Putamen (tissue), 1 donor: ENCODE measurements around the gene BRCC3.

Experiments used
- DNase-seq: peaks from one replicate; pipeline ENCODE4 v3.0.0-alpha.2; 2016; ENCODE audit warnings: low spot score

Gene BRCC3

DNA sequence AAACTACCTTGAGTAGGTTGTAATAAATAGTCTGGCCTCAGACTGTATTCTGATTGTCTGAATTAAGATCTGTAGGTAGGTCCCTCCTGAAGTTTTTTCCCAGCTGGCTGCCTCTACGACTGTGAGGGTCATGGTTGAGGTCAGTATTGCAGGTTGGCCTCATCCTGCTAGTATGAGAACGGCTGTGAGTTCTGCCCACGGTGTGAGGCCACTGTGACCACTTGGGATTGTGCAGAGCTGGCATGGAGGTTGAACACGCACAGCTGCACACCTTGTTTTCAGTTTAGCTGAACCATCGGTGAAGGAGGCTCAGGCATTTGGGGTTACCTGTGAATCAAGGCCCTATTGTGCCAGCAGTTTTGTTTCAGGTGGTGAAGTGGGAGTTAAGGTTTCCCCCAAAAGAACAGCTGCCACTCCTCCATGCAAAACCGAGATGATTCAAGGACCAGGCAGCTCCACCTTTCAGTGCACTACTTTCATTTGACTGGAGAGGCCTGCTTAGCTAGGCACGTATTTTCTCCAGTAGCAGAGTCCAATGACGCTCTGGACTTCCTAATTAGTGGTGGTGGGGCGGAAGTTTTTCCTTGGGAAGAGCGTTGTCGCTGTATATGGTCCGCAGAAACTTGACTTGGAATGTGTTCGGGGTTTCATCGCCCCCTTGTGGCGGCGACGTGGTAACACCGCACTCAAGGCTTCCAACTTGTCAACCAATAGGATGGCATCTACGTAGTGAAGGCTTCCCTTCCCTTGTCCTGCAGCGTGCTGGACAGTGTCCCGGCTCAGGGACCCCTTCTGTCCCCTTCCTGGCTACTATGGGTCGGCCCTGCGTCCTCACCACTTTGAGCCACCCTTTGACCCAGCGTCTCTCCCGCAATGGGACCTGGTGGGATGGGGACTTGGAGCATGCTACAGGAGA, 14.2 kb upstream of the BRCC3 start:
- peak; percentile 48 for DNase-seq

DNA sequence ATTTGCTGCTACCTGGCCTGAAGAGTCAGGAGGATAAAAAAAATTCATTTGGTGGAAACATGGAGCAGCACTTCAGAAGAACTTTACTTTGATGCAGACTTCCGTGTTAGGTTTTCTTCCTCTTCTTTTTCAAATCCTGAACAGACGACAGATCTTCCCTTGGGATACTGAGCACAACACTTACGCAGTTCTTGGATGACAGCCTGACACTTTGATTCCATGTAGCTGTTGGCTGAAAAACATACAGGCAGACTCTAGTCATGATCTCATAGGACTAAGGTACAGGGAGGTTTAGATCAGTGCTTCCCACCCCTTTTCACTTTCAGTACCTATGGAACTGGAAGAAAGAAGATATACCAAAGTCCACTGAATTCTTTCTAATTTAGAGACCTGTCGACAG, 9.5 kb upstream of the BRCC3 start:
- DNase-seq = no peak

DNA sequence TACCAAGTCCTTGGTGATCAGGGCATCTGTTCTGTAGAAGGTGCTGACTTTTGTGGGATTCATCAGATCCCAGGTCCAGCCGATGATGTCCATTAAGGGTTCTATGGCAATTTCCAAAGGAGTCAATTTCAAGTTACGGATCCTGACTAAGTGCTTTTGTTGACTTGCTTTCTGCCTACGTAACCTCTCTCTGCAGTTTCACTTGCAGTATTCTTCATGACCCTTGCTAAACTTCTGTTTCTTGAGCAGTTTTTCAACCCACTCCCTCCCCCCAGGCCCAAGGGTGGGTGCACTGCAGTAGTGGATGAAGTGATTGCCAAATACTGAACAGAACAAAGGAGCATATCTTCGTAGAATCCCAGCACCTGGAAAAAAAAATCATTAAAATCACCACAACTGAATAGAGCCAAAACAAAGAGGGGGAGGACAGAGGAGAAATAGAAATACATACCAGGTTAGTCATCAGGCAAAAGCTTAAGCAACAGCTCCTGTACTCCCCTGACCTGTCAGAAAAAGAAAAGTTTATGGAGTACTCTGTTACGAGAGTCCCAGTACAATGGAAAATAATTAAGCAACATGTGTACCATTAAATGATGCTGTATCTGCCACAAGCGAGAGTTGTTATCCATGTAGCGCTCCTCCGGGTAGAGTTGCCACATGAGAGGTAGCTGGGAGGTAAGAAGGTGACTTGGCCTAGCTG, 6.1 kb upstream of the BRCC3 start:
- no peak for DNase-seq

DNA sequence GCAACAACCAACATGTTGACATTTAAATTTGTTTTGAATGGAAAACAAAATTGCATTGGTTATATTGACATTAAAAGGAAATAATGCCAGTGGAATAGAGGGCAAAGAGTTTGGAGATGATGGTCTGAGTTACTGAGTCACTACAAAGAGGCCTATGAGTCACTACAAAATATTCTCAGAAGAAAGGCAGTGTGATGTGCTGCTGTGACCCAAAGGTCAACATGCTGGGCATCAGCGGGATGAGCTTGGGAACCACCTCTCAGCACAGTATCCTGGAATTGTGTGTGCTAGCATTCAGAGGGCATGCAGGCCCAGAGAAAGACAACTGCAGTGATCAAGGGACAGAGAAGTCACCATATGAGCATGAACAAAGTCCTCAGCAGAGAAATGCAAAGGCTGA, 3.1 kb upstream of the BRCC3 start:
- no peak for DNase-seq

DNA sequence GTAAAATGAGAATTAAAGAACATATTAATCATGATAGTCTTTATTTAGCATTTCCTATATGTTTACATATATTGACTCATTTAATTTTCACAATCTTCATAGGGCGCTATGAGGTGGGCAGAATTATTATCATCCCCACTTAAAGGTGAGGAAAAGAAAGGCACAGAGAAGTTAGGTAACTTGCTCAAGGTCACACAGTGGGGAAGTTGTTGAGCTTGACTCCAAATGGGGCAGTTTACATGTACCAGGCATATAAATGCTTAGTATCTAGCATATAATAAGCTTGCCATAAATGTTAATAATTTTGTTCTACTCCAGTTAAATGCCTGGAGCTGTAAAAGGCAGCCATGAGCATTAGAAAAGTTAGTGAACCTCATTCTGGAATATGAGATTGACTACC, 1.9 kb upstream of the BRCC3 start:
- DNase-seq = no peak

DNA sequence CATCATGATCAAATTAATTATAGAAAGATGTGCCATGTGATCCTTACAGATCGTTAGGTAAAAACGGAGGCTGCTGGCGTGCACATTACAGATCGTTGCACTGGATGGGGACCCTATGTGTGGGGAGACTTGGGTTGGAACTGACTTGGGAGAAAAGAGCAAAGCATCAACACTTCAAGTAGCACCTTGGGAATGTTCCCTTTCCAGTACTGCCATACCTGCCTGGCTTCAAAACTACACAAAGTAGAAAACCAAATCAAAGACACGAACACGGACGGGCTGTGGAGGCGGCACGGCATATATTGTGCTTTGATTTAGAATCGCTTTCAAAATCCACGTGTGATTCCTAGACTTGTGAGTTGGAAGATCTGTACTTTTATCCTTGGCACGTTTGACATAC, 1.3 kb upstream of the BRCC3 start:
- DNase-seq = no peak

DNA sequence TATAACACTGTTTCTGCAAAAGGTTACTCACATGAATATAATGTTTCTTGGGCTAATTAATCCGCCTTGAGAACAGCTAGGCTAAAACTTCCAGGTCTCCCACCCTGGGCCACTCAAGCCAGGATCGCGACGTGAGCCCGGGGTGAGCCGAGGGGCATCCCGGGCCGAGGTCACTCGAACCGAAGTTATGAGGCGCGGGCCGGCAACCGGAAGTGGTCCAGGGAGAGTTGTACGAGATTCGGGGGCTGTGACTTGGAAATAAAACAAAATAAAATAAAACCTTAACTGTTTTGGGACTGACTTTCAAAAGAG, 689 bp upstream of the BRCC3 start:
- DNase-seq = no peak

DNA sequence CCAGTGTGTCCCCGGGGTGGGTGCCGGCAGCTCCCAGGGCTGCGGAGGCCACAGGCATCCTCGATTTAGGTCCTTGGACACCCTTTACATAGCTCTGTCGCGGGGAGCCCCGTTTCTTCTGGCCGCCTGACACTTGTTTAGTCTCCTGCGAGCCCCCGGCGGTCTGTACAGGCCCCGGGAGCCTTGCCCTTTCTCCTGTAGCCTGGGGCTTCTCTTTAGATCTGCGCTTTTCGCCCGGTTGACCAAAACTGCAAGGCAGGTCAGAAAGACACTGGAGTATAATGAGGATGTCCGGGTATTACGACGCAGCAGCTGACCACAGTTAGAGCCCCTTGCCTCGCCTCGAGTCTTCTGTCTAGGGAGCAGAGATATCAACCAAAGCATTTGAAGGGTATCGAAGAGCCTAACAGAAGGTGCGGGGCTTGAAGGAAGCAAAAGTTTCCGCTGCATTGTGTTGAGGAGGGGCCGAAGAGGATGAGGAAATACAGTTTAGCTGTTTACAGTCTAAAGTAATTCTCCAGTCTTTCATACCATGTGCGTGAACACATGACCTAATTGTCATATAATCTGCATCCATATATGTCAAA, 479 bp downstream of the BRCC3 start:
- DNase-seq = no peak

DNA sequence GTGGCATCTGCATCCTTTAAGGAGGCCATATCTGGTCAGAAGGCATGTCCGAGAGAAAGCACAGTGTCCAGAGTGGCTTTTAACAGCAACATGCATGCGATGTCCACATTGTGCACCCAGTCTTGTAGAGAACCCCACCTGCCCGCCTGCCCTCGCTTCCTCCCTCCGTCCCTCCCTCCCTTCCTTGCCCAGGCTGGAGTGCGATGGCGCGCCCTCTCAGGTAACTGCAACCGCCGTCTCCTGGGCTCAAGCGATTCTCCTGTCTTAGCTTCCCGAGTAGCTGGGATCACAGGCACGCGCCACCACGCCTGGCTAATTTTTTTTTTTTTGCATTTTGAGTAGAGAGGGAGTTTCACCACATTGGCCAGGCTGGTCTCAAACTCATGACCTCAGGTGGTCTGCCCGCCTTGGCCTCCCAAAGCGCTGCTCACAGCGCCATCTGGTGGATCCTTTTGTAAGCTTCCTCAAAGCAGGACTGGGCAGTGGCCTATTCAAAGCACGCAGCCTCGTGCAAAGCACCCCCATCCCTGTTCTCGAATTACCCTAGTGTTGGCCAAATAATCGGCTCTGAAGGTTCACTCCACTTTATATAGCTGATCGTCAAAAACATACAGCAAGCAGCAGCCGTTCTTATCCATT, 15.0 kb downstream of the BRCC3 start:
- DNase-seq = no peak

DNA sequence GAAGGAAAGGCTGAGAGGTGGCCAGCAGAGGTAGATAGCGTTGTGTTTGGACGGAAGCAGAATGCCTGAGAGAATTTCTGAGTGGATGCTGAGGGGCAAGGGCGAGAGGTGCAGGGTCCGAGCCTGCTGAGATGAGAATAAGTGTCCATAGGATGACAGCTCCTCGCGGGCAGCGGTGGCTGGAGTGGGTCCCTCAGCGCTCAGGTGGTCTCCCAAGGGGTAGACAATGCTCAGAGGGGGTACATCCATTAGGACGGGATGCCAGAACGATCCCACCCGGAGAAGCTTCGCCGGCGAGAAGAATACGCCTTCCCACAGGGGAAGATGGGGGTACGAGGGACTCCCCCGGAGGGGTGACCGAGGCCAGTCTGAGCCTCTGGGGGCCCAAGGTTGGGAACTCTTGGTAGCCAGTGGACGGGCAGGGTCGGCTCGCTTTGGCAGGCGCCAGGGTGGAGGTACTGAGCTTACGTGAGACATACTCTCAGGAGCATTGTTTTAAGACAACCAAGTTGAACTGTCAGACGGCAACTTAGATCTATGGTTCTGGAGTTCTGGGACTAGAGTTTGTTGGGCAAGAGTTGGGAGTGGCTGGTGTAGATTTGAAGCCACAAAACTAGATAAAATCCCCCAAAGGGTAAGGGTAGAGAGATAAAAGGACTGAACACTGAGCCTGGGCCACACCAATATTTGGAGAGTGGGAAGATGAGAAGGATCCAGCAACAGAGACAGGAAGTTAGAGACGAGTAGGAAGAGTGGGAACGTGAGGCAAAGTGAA, 15.8 kb downstream of the BRCC3 start:
- no peak for DNase-seq

DNA sequence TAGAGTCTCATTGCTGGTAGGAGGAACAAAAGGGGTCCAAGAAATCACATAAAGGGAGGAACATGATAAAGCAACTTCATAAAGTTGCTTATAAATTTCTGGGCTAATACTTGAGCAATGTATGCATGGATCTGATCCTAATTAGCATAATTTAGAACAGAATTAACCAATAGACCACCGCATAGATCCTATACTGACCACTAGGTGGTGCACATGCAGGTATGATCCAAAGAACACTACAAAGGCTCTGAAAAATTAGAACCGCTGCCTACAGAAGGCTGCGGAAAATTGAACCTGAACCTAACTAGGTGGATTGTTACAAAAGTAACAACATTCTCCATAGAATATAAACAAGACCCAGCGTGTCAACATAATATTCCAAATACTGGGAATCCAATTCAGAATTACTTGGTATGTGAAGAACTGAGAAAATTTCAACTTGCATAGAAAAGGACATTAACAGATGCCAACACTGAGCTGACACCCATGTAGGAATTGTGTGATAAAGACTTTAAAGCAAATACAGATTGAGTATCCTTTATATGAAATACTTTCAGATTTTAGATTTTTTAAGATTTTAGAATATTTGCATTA, 23.3 kb downstream of the BRCC3 start:
- no peak for DNase-seq

DNA sequence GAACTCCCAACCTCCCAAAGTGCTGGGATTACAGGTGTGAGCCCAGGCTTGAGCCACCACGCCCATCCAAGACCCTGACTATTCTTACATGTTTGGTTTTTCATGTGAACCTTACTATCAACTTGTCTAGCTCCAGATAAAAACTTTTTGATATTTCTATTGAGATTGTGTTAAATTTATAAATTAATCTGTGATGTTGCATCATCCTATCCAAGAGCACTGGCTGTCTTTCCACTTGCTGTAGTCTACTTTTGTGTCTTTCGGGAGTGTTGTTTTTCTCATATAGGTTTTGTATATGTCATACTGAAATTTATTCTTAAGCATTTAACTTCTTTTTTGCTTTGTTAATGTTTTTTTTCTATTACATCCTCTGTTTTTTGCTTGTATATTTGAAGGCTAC, 34.6 kb downstream of the BRCC3 start:
- DNase-seq = no peak

DNA sequence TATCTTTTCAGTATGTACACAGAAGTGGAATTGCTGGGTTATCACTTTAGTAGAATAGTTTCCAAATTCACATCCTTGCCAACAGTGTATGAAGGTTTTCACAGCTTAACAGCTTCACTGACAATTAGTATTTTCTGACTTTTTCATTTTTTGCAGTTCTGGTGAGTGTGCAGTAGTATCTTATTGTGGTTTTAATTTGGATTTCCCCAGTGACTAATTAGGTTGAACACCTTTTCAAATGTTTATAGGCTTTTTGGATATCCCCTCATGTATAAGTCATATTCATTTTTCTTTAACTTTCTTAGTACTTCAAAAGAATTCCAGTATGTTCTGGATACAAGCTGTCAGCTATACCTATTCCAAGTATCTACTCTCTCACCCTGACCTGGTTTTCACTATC, 37.1 kb downstream of the BRCC3 start:
- no peak for DNase-seq

DNA sequence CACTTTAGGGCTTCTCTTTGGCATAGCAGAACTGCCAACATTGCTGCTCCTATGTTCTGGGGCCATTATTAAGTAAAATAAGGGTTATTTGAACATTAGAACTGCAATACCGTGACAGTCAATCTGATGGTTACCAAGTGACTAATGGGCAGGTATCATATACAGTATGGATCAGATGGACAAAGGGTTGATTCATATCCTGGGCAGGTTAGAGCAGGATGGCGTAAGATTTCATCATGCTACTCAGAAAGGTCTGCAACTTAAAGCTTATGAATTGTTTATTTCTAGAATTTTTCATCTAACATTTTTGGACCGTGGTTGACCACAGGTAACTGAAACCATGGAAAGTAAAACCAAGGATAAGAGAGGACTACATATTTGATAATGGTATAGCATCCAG, 40.9 kb downstream of the BRCC3 start:
- no peak for DNase-seq

DNA sequence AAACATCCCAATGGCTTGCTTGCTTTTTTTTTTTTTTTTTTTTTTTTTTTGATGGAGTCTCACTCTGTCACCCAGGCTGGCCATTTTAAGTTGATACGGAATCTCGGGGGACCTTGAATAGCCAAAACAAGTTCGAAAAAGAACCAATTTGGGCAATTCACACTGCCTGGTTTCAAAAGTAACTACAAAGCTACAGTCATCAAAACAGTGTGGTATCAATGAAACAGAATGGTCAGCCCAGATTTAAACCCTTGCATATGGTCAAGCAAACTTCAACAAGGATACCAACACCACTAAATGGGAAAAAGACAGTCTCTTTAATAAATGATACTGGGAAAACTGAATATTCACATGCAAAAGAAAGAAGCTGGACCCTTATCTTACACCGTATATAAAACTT, 41.8 kb downstream of the BRCC3 start:
- DNase-seq = no peak

DNA sequence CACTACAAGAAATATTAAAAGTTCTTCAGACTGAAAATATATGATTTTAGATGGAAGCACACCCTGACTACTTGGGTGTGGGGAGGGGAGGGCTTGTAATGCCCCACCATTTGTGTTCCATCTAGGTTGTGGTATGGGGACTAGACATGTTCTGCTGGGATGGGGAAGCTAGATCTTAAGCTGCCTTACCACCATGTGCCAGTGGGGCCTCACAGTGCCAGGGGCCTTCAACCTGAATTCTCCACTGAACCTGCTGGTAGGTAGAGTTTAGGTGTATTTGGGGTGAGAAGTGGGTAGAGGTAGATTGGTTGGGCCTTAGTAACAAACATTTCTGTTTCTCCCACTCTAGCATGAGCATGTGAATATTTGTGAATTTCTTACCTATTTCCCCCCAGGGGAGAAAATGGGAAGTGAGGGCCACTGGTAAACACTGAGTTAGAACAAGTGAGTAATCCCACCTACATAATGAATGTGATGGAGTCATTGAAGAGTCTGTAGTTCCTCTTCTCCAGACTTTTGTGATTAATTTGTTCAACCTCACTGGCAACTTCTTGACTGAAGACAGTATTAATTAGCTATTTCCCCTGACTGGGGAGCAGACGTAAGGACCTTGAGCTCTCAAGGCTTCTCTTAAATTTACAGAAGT, 44.0 kb downstream of the BRCC3 start:
- DNase-seq = no peak

DNA sequence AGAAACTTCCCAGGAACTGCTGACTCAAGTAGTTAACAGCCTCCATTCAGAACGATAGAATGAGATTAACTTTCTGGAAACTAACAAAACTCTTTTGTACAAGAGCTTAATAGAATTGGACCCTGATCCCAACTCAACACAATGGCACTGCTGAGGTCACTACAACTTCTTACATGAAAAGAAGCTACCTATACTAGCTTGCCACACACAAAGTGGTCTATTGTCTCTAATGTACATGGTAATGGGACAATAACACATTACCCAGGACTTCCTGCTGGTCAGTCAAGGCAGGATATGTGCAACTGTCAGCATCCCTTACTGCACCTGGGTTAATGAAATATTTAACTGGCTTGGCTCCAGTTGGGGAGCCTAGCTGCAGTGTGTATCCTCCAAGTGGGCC, 56.2 kb downstream of the BRCC3 start:
- no peak for DNase-seq

DNA sequence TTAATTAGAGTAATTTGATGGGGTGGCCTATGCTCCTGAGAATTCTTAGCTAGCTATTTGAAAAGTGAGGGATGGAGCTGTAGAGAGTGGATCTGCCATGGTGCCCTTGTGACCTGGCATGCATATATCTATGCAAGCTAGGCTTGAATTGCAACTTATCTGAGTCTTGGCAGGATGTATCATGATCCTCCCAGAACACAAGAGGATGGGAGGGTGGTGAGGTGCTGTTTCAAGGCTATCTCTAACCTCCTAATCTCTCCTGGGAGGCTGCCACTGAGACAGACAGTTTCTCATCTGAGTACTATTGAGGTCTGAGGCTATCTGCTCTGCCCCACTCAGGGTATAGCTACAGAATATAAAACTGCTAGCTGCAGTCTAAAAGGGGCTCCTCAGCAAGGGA, 56.6 kb downstream of the BRCC3 start:
- no peak for DNase-seq

DNA sequence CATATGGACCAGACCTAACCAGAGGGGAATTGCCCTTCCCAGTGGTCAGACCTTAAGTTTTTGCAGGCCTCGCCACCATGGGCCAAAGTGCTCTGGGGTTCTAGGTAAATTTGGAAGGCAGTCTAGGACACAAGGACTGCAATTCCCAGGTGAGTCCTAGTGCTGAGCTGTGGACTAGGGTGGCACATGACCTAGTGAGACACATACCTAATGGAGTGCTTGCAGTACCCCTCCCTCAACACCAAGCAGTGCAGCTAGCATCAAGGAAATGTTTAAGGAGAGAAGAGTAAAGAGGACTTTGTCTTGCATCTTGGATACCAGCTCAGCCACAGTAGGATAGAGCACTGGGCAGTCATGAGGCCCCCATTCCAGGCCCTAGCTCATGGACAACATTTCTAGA, 60.8 kb downstream of the BRCC3 start:
- no peak for DNase-seq

DNA sequence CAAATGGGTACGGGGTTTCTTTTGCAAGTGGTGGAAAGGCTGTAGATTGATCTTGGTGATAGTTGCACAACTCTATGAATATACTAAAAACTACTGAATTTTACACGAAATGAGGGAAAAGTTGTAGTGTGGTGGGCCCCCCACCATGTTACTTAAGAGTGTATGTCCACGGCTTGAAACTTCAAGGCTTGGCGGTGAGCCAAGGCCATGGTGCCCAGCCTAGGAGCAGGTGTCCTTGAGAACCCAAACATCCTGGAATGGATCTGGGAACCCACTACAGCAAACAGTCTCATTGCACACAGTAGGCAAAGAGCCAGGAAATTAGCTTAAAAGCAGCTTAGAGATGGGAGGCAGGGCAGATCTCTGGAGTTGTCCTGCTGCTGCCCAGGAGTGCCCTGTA, 62.9 kb downstream of the BRCC3 start:
- DNase-seq = no peak

DNA sequence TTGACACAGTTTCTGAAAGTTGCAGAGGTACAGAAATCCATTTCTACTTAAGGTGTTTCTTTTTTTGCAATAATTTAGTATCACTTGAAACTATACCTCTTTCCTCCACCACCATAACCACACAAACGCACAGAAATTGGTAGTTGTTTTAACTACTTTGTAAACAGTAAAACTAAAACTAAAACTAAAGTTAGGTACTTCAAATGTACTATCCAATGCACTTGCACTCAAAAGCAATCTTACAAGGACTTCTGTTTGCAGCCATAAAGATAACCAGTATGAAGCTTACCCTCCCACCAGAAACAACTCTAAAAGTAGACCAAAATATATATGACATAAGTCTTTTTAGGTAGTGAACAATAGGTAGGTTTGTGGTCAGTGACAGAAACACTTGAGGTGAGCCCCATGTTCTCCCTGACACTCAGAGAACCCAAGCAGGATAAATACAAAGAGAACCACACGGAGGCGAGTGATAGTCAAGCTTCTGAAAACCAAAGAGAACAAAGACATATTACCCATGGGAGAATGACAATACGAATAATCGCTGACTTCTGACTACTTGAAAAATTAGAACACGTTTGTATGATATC, 72.7 kb downstream of the BRCC3 start:
- DNase-seq = no peak
